HG03558 (cell line): ENCODE results near the gene MCOLN1.
"Not testable (repeated sequence)": the region's sequence is repeated elsewhere in the genome, so short reads cannot be mapped to it uniquely, and the experiment has no call there.

Experiments
- ATAC-seq: cut with Tn5 transposase; IDR thresholded peaks from one replicate; pipeline ENCODE4 v1.9.1; 2021; ENCODE audit warnings: moderate number of reproducible peaks; ENCODE audit not compliant: unreplicated experiment; ENCODE audit errors: extremely low read depth

MCOLN1 gene

DNA sequence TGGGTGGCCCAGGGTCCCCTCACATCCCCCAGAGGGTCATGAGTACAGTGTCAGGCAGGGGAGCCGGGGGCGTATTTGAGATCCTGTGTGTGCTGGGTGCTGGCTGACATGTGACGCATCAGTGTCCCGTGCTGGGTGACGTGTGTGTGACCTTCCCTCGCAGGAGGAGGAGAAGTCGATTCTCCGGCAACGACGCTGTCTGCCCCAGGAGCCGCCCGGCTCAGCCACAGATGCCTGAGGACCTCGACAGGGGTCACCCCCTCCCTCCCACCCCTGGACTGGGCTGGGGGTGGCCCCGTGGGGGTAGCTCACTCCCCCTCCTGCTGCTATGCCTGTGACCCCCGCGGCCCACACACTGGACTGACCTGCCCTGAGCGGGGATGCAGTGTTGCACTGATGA is 38.9 kb downstream of the MCOLN1 start:
- no peak for ATAC-seq

DNA sequence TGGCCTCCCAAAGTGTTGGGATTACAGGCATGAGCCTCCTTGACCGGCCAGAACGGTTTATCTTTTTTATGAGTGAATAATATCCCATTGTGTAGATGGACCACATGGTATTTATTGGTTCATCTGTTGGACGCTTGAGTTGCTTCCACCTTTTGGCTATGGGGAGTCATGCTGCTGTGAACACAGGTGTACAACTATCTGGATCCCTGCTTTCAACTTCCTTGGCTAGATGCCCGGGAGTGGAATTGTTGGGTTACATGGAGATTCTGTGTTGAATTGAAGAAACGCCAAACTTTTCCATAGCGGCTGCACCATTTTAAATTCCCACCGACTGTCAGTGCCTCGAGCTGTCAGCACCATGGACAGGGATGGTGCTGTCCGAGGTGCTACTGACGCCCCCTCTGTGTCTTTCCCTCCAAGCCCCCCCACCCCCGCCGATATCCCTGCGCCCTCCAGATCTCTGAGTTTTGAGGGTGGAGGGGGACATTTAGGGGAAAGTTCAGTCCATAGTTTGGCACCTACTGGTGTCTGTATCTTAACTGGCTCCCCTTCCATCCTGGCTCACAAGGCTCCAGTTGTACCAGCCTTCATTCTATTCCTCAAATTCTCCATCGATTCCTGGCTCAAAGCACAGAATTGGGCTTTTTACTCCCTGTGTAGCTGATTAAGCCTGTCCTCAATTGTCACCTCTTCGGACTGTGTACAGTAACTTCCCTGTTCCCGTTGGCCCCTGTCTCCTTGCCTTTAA is 40.4 kb downstream of the MCOLN1 start:
- ATAC-seq = no peak

DNA sequence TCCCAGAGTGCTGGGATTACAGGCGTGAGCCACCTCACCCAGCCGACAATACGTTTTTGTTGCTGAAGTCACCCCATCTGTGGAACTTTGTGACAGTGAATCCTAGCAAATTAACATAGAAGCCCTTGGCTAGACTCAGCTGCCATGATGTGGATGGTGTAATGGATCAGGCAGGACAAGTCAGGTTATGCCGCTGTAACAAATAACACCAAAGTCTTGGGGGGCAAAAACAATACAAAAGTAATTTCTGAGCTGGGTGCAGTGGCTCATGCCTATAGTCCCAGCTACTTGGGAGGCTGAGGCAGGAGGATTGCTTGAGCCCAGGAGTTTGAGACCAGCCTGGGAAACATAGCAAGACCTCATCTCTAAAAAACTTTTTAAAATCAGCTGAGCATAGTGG is 42.4 kb downstream of the MCOLN1 start:
- ATAC-seq = no peak

DNA sequence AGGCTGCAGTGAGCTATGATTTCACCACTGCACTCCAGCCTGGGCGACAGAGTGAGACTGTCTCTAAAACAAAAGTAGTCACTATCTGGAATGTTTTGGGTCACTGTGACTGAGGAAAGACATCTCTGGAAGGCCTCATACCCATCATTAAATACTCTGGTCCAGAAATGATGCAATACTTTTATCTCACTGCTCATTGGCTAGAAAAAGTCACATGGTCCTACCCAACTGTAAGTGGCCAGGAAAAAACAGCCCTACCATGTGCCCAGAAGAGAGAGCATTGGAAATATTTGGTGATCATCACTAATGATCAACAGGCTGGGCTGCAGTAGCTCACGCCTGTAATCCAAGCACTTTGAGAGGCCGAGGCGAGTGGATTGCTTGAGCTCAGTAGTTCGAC is 42.9 kb downstream of the MCOLN1 start:
- no peak for ATAC-seq

DNA sequence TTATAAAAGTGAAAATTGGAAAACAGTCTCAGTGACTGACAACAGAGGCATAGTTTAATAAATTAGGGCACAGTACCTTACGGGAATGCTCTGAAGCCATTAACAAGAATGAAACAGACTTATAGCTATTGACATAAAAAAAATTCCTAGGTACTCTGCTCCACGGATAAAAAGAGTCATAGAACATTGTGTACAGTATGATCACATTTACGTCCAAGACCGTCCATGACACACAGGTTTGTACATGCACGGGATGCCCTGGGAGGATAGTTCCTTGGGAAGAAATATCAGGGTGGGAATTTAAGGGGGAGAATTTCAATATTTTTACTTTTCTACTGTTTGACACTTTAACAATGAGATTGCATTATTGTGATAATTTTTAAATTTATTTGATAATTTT is 48.3 kb downstream of the MCOLN1 start:
- no peak for ATAC-seq

DNA sequence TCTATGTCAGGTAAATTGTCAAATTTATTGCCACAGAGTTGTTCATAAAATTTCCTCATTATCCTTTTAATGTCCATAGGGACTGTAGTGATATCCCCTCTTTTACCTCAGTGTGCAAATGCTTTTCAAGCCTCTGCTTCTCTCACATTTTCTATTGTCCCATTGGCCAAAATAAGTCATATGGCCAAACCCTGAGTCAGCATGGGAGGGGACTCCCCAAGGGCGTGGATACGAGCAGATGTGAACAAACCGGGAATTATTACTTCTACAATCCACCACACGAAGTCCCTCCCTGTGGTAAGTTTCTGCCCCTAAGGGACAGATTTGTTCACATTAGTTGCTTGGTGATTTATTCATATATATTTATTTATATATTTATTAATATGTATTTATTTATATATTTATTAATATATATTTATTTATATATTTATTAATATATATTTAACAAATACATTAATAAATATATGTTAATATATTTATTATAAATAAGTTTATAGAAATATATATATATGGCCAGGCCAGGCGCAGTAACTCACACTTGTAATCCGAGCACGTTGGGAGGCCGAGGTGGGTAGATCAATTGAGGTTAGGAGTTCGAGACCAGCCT is 53.1 kb downstream of the MCOLN1 start:
- no peak for ATAC-seq

DNA sequence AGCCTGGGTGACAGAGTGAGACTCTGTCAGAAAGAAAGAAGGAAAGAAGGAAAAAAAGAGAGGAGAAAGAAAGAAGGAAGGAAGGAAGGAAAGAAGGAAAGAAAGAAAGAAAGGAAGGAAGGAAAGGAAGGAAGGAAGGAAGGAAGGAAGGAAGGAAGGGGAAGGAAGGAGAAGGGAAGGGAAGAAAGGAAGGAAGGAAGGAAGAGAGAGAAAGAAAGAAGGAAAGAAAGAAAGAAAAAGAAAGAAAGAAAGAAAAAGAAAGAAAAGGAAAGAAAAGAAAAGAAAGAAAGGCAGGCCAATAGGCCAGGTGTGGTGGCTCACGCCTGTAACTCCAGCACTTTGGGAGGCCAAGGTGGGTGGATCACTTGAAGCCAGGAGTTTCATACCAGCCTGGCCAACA is 55.0 kb downstream of the MCOLN1 start:
- ATAC-seq = not testable (repeated sequence)

DNA sequence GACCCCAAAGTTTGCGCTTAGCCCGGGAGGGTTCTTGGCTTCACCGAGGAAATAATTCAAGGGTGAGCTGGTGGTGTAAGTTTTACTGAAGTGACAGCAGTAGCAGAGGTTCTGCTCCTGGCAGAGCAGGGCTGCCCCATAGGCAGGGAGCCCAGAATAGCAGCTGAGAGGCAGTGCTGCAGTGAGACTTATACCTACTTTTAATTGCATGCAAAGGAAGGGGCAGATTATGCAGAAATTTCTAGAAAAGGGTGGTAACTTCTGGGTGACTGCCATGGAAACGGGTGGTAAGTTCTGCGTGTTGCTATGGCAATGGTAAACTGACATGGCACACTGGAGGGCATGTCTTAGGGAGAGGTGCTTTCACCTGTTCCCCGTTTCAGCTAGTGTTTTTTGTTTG is 55.7 kb downstream of the MCOLN1 start:
- no peak for ATAC-seq

DNA sequence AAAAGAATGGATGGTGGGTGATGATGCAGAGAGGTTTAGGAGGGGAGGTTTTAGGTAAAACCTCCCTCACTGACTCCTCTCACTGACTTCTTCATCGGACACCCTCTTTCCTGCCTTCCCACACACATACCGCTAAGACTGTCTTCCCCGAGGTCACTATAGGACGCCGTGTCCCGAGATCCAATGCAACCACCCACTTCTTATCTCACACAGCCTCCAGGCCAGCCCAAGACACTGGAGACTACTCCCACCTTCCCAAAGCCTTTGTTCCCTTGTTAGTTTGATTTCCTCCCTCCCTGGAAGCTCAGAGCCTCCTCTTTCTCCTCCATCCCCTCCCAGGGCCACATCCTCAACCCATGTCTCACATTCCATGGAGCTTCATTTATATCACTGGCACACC is 56.8 kb downstream of the MCOLN1 start:
- no peak for ATAC-seq

DNA sequence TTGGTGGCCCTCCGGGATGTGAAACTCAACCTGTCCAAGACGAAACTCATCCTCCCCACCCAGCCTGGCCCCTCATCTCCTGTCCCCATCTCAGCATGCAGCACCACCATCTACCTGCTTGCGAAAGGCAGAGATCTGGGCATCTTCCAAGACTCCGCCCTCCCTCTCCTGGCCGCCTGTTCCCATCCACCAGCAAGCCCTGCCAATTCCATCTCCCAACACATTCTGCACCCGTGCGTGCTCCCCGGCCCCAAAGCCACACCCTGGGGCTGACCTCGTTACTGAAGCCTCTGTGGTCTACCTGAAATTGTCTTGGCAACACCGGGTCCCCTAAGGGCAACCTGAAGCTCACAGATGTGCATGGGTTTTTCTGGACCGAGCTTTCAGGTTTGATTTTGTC is 60.0 kb downstream of the MCOLN1 start:
- ATAC-seq = no peak
